HG02938 (cell line): Measurements from ENCODE around the gene PKD1L1.

Source experiments
- ATAC-seq: cut with Tn5 transposase; IDR thresholded peaks from one replicate; pipeline ENCODE4 v1.9.1; 2021; ENCODE audit warnings: mild to moderate bottlenecking, moderate library complexity; ENCODE audit not compliant: unreplicated experiment

PKD1L1 gene

DNA sequence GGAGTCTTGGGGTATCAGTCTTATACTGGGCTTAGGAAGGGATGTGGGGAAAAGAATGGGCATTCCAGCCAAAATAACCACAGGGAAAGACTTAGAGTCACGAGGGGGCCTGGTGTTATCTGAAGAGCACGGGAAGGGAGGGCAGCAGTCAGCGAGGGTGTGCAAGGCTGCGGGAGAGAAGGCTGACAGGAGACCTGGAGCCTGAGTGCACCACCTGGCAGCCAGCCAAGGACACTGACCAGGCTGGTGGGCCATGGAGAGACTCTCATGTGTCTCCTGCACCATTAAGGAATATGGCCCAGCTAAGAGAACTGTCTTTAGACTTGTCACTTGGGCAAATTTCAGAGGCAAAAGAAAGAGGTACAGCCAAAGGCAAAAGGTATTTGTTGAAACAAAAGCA, 69.6 kb downstream of the PKD1L1 start:
- ATAC-seq, result no peak

DNA sequence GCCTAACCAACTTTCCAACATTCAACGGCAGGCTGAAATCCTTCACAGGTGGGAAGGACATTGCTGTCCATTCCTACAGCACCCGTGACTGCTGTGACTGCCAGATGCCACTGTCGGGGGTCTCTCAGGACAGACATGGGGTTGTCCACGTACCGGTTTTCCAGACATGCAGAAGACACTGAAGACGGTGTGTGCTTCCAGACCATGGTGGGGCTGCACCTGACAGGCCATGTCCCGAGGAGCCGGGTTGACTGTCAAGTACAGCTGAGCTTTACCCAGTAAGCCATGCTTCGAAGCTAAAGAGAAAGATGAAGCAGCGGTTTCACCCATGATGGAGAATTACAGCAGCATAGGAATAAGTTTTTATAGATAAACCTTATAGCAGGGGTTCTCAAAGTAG, 70.9 kb downstream of the PKD1L1 start:
- no peak for ATAC-seq

DNA sequence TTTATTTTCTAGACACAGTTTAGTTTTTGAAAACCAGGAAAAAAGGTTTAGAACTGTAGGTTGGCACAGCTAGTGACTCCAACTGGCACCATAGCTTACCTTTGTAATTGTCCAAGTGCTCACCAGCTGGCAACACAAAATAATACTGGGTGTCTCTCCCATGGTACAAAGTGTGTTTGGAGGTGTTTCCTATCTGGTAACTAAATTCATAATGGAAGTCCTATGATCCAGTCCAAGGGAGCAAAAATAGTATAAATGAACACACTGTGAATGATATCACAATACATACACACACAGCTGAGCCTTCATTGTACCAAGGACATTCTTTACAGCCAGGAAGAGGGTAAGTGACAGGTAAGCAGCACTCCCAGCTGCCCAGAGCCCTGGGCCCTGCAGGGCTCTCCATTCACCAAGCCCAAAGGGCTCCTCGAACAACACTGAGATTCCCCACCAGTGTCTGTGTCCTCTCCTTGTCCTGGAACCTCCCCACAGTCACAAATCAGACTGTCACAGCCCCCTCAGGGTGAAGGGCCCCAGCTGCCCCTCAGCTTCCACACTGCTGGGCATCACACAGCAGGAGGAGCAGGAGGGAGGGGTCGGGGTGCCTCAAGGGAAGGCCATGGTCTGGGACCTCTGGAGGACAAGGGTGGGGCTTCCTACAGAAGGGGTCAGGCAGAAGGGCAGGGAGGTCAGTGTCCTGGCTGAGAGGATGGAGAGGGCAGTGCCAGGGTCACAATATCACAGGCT, 72.1 kb downstream of the PKD1L1 start:
- no peak for ATAC-seq

DNA sequence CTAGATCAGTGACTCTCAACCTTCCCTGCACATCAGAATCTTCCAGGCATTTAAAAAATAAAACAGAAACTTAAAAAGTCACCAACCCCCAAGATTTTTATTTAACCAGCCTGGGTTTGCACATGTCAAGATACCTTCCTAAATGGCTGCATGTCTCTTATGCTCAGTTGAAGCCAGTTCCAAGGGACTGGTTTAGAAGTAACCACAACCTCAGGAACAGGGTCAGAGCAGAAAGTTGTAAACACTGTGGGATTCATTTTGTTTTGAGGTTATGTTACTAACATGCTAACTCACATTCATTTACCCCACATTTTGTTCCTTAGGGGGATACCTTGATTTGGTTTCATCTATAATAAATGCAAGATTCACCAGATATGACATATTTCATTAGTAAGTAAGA, 72.9 kb downstream of the PKD1L1 start:
- ATAC-seq, result no peak

DNA sequence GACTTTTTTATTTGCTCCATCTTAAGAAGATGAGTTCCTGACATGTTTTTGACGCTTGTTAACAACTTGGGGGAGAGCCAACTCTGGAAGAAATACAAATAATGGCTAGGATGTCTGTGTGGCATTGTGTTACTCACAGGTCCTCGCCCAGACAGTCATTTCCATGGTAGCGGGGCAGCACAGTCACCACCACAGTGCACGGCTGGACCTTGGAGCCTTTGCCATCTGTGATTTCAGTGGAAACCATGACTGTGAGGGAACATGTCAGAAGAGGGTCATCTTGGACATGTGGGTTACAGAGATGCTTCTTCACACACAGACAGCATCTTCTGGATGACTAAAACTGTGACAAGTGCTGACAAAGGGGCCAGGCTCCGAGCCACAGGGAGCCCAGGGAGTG, 74.5 kb downstream of the PKD1L1 start:
- ATAC-seq, result no peak

DNA sequence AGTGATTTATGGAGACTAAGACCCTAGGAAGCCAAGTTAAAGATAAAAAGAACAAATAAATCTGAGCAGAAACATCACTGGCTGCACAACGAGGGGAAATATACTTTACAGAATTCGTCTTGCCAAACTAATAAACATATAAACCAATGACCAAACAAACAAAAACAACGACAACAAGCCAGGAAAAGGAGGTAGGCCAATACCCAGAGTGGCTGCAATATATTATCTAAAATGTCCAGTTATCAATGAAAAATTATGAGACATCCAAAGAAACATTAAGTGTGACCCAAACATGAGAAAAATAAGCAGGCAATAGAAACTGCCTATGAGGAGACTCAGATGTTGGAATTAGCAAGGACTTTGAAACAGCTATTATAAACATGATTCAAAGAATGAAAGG, 81.0 kb downstream of the PKD1L1 start:
- ATAC-seq, result no peak

DNA sequence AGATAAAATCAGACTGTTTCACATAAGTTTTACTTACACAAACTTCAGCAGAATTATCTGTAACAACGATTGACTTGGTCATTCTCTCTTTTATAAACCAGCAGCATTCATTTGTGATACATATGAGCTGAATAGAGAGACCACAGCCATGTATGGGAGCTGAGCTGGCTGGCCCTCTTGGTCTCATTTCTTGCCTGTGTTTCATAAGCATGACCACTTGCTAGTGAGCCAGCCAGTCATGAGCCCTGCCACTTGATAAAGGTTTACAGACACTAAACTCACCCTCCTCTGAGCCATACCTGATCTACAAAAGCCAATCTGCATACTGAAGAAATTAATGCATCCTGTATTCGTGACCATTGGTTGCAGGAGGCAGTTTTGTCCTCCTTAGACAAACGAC, 82.1 kb downstream of the PKD1L1 start:
- ATAC-seq, result no peak

DNA sequence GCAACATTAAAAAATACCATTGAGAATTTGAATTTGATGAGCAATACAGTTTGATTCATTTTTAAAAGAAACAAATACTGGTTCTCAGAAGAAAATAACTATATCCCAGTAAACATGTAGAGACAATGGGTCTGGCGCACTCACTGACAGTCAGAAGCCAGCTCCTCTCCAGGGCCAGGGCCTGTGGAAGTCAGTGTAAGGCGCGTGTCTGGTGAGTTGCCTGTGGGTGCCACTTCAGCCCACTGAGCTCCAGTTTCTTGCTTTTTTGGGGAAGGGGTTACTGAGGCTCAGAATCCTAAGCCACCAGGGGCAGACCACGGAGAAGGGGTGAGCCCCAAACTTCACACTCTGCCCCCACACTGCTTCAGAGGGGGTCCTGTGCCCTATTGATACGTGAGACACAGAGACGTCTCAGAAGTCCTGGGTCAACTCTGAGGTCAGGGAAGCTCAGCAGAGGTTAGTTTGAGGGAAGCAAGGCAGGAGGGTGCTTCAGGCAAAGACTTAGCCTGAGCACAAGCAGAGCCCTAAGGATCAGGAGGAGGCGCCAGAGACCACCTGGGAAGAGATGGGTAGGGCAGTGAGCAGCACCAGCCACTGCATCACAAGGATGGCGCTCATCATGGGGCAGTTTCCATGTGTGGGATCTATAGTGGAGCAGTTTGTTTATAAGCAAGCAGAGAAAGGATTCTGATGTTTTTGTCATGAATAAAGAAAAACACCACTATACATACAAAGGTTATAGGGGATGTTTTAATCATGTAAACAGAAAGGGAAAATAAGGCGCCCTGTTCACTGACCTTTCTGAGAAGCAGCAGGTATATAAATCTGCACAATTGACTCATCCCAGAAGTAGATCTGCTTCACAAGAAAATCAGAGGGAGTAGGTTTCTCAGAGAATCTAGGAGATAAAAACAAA, 95.7 kb downstream of the PKD1L1 start:
- no peak for ATAC-seq

DNA sequence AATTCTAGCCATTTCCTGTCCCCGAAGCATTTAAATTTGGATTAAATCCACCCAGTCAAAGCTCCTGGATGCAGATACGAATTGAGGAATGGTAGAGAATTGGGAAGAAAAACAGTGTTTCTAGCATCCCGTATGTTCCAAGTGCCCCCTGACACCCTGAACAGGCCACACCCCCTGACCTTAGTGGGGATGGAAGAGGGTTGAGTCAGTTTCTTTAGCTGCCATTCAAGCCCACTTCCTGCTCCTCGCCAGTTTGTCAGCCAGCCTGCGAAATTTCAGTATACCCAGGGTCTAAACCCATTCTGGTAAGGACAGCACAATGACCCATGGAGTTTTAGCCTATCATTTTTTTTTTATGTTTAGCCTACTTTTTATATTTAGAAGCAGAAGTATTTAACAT, 101.1 kb downstream of the PKD1L1 start:
- no peak for ATAC-seq

DNA sequence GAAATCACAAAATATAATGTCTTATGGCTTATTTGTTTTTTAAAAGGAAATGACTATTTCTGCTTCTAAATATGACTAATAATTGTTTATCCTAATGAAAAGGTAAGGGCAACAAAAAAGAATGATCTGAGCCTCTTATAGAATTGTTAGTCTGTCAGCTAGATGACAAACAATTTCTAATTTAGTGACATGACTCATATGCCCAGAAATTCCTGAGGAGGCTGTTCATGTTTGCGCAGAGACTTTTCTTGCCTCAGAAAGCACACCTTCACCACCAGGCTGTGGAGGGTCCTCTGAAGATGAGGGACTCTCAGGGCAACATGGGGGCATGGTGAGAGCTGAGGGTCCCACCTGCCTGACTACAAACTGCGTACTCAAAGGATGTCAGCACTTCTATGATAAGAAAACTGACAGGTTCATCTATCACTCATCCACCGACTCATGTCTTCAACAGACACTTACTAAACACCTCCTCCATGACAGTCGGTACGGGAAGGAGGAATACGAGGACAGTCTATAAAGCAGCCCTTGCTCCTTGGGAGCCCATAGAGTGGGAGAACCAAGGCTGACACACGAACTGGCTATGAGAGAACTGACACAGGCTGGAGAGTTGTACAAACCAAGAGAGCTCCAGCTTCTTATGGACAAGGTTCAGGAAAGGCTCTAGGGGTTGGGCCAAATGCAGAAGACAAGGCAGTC, 102.0 kb downstream of the PKD1L1 start:
- no peak for ATAC-seq

DNA sequence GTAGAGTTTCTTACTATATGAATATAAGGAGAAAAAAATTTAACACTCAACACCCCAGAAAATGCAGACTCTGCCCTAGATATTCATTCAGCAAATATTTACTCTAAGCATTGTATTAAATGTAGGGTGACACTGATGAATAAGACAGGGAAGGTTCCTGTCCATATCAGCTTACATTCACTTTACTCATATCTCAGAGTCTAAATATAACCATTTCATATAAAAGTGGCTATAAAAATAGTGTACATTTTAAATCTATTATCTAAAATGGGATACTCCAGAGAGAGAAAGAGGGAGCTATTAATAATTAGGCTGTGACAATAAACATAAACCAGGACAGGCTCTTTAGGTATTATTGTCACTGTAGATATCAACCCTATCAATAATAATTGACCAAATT, 104.0 kb downstream of the PKD1L1 start:
- no peak for ATAC-seq

DNA sequence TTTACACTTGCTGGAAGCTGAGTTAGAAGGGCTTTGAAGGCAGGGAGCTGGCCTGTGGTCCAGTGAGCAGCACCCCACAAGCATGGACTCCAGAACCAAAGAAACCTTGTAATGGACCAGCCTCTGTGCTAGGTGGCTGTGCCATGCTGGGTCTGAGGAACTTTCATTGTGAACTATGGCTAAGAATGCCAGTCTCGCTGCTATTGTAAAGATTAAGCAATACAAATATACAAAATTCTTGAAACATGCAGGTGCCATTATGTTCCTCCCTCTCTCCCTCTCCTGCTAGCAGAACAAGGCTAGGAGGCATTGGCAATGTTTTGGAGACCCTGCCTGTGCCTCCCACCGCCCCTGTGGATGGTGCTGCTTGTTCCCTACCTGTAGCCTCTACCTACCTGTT, 105.0 kb downstream of the PKD1L1 start:
- no peak for ATAC-seq

DNA sequence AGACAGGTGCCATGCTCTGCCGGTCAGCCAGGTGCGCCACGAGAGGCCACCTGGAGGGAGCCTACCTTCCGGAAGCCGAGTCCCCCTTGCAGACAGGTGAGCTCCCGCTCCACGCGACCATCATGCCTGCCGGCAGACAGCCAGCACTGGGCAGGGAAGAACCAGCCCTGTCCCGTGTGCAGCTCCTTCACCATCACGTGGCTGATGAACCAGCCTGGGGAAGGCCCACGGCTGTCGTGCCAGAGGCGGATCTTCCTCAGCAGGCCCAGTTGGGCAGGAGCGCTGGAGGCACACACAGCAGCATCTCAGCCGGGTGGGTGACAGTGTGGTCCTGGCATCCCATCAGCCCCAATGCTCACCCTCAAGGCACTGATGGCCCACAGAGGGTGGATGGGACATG, 108.9 kb downstream of the PKD1L1 start:
- ATAC-seq, result no peak

DNA sequence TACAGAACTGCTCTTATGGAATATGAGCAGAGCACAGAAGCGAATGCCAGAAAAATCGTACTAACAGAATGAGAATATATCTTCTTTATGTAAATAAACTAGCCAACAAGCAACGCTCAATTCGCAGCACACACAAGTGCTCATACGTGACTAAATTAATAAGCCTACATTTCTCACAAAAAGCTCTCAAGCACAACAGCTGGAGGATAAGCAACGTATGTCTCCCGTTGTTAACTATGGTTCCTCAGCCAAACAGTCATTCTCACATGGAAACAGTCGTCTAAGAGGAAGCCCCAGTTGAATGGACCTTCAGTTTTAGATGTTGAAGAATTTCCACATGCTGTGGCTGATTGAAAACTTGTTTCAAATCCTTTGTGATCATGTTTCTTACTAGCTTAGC, 110.4 kb downstream of the PKD1L1 start:
- ATAC-seq, result no peak

DNA sequence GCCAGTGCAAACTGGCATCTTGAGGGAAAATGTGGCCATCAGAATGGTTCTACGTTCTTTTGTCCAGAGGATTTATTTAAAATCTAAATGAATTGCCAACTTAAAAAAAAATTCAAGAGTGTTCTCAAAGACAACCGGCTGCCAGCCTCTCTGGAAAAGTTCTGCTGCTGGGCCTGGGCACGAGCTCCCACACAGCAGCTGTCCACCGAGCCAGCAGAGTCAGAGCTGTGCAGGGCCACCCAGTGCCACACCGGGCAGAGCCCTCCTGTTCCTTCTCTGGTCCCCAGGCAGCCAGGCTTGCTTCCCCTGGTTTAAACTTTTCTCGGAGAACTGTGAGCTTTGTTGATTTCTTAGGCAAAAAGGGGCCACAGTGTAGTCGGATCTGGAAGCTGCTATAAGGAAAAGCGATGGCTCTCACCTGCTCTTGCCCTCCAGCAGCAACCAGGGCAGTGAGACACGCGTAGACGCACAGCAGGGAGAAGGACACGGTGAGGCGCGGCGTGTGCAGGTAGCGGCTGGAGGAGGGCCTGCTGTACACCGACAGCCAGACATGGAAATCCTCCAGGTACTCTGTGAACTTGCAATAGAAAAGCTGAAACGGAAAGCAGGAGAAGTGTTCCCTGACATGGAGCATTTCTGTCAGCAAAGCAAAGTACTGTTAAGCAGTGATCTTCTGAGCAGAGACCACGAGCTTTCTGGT, 111.6 kb downstream of the PKD1L1 start:
- no peak for ATAC-seq

DNA sequence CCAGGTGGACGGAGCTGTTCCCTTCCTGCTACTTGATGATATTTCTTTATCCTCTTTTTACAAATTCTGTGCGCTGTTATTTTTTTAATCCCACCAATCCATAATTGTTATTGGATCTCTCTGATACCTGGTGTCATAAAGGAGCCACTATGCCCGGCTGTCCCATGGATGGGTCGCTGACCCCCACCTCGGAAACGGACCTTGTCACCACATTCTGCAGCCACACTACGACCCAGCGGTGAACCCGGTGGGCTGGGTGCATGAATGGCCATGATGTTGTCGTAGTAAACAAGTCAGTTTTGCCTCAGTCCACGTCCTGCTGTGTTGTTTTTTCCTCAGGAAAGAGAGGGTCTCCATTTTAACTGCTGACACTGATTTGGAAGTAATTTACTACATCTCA, 112.2 kb downstream of the PKD1L1 start:
- ATAC-seq, result no peak

DNA sequence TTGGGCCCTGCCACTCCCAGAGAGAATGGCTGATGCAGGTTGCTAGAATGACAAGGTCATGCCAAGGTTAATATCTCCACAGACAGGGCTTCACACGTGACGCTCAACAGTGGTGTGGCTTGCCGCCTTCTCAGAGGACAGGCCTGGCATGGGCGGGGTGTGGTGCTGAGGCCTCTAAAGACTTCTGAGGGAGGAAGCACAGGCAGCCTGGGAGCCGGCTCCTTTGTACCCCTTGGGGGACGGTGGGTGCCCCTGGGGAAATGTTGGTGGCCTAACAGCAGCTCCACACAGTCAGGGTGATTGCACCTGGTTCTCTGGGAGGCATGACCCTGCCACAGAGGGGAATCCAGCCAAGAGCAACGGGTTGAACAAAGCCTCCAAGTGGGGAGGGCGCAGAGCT, 115.1 kb downstream of the PKD1L1 start:
- no peak for ATAC-seq

DNA sequence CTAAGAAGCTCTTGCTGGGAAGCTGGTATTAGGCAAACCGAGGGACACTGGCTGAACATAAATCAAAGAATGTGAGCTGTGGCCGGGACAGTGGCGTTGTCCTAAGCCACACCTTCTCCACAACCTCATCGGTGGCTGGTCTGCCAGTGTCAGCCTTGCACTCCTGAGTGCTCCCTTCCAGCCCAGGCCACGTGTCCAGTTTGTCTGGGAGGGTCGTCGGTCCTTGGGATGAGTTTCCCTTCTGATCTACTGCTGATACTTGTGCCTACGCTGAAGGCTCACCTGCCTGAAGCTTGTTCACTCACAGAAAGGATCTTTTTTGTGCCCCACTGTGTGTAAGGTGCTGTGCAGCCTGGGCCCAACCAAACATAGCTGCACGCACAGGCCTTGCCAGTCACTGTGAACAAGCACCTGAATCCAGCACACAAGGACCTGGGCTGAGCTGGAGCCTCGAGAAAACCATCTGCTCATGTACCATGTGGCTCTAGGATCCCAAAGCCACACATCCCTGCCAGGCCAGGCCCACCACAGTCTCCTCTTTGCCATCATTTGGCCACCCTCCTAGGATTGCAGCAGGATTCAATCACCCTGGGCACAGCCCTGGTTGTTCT, 116.1 kb downstream of the PKD1L1 start:
- ATAC-seq, result no peak

DNA sequence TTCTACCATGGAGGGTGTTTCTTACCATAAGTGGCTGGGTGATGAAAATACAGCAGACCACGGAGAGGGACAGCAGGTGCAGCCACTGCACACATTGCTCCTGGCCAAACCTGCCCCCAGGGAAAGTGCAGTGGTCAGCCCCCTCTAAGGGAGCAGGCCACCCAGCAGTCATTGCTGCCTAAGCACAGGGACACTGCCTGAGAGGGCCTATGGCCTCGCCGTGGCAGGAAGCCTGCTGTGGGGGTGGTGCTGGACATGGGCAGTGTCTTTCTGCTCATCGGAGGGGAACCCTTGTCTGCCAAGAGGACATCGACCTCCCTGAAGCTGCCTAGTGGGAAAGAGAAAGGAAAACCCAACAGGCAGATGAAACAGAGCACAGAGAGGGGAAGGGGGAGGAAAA, 118.3 kb downstream of the PKD1L1 start:
- ATAC-seq, result no peak

DNA sequence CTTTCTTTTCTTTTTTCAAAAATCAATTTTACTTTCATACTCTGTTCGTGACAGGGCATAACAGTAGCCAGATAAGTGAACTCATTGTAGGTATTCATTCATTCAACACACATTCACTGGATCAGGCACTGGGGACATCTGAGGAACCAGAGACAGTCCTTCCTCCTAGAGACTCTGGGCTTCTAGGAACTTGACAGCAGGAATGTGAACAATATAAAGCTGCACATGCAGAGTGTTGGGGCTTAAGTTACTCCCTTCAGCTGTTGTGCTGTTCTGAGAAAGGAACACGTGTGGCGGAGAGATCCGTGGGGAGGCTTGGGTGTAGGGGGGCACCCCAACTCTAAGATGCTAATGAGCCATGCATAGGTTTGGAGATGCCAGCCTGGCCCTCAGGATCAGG, 120.4 kb downstream of the PKD1L1 start:
- no peak for ATAC-seq

DNA sequence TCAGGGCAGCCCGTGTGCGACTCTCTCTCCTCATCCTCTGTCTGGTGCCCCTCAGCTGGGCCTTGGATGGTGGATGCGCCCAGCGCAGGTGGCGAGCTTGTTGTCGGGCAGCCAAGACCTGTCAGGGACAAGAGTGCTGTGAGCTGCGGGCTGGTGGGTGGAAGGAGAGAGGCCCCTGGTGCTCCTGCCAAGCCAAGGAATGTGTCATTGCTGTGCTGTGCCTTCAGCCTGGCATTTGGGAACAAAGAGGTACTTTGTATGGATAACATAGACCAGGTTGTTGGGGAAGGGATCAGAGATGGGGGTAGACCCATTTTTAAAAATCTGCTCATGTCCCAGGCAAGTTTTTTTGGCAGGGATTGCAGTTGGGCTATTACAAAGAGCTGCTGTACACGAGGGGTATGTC, 120.9 kb downstream of the PKD1L1 start:
- ATAC-seq, result no peak
